Neuron (in vitro differentiated cells): Measurements from ENCODE around the gene ANKRD13C.
A peak's percentile ranks its signal among the peaks of the same experiment; 100 is the strongest.

ENCODE experiments used
- H2AFZ ChIP-seq: one replicate; pipeline ENCODE4 v1.6.1; 2013; ENCODE audit warnings: low read depth, mild to moderate bottlenecking, inconsistent platforms, low read length, moderate library complexity
- H3K27me3 ChIP-seq: one replicate; pipeline ENCODE4 v1.6.1; 2013; ENCODE audit warnings: low read length; ENCODE audit not compliant: insufficient read depth
- H3K36me3 ChIP-seq: one replicate; pipeline ENCODE4 v1.6.1; 2013; ENCODE audit warnings: low read length; ENCODE audit not compliant: insufficient read depth
- H3K4me1 ChIP-seq: one replicate; pipeline ENCODE4 v1.6.1; 2013; ENCODE audit warnings: low read length; ENCODE audit not compliant: insufficient read depth
- H3K4me3 ChIP-seq: 2 replicates; pipeline ENCODE4 v1.5.1; 2013; ENCODE audit warnings: mild to moderate bottlenecking, low read length, moderate library complexity
- H3K9me3 ChIP-seq: one replicate; pipeline ENCODE4 v1.6.1; 2013; ENCODE audit warnings: low read length

The ANKRD13C gene

DNA sequence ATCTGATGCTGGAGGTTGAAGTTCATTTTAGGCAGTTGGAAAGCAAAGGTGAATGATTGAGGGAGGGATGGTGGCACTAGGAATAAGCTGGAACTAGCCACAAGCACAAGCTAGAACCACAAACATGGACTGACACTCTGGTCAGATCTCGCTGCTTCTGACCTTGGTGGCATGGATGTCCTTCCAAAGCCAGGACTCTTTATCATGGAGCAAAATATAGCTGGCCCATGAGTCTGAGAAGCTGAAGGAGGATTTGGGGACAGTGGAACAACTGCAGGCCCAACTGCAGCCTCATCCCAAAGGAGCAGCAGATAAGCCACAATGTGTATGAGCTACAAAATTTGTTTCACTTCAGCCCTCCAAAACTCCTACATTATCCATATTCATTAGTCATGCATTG is 97.9 kb downstream of the ANKRD13C start:
- Histone ChIP-seq H3K27me3 (no peaks in the 10 kb centered on the region), H3K36me3 (peaks cover 19% of the 10 kb centered on the region), H3K4me3 (no peak overlapping the region), H2AFZ (no peak overlapping the region), H3K4me1 (no peaks in the 10 kb centered on the region), H3K9me3 (no peaks in the 10 kb centered on the region)

DNA sequence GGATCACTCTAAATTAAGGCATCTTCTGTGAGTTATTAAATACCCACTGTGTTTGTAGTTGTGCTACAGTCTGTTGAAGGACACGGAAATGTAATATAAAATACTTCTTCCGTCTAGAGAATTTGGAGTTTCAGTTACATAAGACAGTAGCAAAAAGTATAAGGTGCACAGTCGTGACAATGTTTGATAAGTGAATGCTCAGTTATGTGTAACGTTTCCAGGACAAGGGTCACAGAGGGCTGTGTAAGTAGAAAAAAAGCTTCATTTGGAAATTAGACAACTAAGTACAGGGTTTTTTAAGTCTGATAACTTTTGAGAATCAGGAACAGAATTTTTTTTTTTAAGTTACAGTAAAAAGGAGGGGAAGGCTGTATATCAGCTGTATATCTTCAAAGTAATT is 105.8 kb downstream of the ANKRD13C start:
- H2AFZ ChIP-seq: no peak overlapping the region
- H3K36me3 ChIP-seq: peaks cover 95% of the 10 kb centered on the region
- H3K4me3 ChIP-seq: no peak overlapping the region
- no peaks in the 10 kb centered on the region for H3K9me3 ChIP-seq
- no peaks in the 10 kb centered on the region for H3K4me1 ChIP-seq
- no peaks in the 10 kb centered on the region for H3K27me3 ChIP-seq

DNA sequence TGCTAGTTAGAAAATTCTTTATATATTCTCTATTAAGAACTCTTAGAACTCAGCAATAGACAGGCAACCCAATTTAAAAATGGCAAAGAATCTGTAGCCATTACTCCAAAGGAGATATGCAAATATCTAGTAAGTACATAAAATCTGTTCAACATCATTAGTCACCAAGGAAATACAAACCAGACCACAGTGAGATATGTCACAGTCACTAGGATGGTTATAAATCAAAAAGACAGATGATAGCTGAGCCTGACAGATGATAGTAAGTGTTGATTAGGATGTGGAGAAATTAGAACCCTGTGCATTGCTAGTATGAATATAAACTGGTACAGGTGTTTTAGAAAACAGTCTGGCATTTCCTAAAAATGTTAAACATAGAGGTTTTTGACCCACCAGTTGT is 106.8 kb downstream of the ANKRD13C start:
- Histone ChIP-seq H3K9me3 (no peaks in the 10 kb centered on the region), H3K4me1 (no peaks in the 10 kb centered on the region), H3K36me3 (peaks cover 100% of the 10 kb centered on the region)

GRCh38 chr1:70247122-70247521 is 107.4 kb downstream of the ANKRD13C start:
- peaks cover 100% of the 10 kb centered on the region for H3K36me3 ChIP-seq

More for the DNA sequence above, 106.8 kb downstream of the ANKRD13C start:
- no peaks in the 10 kb centered on the region for H3K27me3 ChIP-seq
- H3K4me3 ChIP-seq: no peak overlapping the region
- no peak overlapping the region for H2AFZ ChIP-seq

DNA sequence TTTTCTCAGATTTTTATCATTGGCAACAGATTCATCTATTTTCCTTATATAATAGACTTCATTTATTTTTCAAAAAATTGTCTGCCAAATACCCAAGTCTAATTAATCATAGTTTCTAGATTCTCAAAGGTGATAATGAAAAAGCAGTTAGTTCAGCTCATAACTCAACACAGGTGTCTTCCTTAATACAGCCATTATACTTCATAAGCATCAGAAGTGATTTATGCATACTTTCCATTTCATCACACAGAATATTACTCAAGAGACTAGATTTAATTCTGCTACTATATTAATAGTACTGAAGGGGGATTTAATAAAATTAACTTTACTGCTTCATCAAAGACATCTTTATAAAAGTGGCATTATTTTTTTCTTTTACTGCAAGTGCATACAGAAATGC is 114.6 kb downstream of the ANKRD13C start:
- Histone ChIP-seq H3K36me3 (peaks cover 99% of the 10 kb centered on the region), H3K27me3 (no peaks in the 10 kb centered on the region), H2AFZ (no peak overlapping the region), H3K9me3 (no peaks in the 10 kb centered on the region), H3K4me1 (no peaks in the 10 kb centered on the region), H3K4me3 (no peak overlapping the region)

More at GRCh38 chr1:70247122-70247521, 107.4 kb downstream of the ANKRD13C start:
- H3K27me3 ChIP-seq: no peaks in the 10 kb centered on the region
- no peaks in the 10 kb centered on the region for H3K4me1 ChIP-seq
- no peak overlapping the region for H2AFZ ChIP-seq
- H3K4me3 ChIP-seq: no peak overlapping the region
- no peaks in the 10 kb centered on the region for H3K9me3 ChIP-seq

DNA sequence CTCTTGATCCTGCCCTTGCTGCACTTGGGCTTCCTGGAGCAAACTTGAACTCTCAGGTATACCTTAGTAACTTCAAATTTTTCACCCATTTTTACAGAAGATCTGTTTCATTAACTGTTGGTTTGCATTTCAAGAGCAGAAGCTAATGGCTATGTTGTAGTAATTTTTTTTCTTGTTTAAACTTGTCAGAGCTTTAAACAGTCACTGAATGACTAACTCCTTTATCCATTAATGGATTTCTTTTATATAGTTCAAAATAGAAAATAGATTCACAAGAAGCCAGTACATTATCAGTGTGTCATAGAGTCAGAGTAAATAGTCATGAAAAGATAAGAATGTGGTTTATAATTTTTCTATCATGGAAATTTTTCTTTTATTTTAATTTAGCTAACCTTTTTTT is 119.8 kb downstream of the ANKRD13C start:
- peaks cover 97% of the 10 kb centered on the region for H3K36me3 ChIP-seq
- H3K4me3 ChIP-seq: no peak overlapping the region
- H3K9me3 ChIP-seq: no peaks in the 10 kb centered on the region
- no peaks in the 10 kb centered on the region for H3K4me1 ChIP-seq
- no peaks in the 10 kb centered on the region for H3K27me3 ChIP-seq
- no peak overlapping the region for H2AFZ ChIP-seq

DNA sequence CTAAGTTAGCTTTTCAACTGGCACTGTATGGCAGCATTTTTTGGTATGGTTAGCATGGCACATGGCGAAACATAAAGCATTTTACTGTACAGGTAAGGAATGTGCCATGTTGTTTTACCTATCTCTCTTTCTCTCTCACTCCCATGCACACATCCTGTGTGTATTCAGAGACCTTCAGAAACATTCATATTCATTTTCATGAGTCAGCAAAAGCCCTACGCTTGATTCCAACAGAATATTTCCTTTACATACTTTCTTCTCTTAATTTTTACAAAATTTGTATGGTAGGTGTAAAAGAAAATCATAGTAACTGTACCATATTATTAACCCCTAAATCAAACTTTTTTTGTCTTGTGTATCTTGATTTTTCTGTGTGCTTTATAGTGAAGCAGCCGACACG is 123.0 kb downstream of the ANKRD13C start:
- Histone ChIP-seq H3K36me3 (peaks cover 95% of the 10 kb centered on the region), H3K27me3 (no peaks in the 10 kb centered on the region), H3K4me1 (peaks cover 2% of the 10 kb centered on the region), H3K4me3 (no peak overlapping the region), H2AFZ (no peak overlapping the region), H3K9me3 (no peaks in the 10 kb centered on the region)

DNA sequence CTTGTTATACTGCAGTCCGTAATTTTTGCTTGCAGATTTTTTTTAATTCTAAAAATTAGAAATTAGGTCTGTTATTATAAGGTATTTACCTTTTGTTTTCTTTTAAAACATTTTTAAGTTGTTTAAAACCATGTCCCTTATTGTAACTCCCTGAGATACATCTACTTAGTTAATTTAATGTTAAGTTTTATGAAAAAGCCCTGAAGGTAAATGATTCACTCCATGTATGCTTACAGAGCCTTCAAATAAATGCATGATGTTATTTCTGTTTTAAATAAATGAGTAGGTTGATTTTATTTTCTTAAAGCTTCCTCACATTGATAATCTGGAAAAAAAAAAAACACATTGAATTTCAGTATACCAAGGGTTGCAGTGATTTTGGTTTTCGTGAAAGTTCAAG is 125.9 kb downstream of the ANKRD13C start:
- Histone ChIP-seq H3K4me3 (no peak overlapping the region), H3K27me3 (no peaks in the 10 kb centered on the region), H3K4me1 (peaks cover 7% of the 10 kb centered on the region), H2AFZ (no peak overlapping the region), H3K36me3 (peaks cover 88% of the 10 kb centered on the region), H3K9me3 (no peaks in the 10 kb centered on the region)

GRCh38 chr1:70227439-70227838 is 127.1 kb downstream of the ANKRD13C start:
- peaks cover 19% of the 10 kb centered on the region for H3K4me1 ChIP-seq
- H3K36me3 ChIP-seq: peaks cover 88% of the 10 kb centered on the region
- H2AFZ ChIP-seq: no peak overlapping the region
- H3K9me3 ChIP-seq: no peaks in the 10 kb centered on the region
- H3K4me3 ChIP-seq: no peak overlapping the region
- H3K27me3 ChIP-seq: no peaks in the 10 kb centered on the region

DNA sequence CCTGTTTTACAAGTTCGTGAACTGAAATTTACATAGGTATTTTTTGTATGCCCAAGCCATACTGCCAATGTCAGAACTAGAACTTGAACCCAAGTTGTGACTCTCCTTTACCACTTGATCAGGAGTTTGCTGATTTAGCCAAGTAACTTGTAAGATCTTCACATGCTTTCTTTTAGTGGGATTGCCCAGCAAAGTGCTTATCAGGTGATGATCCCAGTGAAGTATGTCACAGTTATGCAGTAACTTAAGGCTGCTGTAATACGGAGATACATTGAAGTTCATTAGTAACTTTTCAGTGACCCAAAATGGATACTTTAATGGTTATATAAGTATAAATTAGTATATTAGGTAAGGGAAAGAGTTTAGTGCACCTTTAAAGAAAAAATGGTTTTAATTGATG is 129.6 kb downstream of the ANKRD13C start:
- no peaks in the 10 kb centered on the region for H3K9me3 ChIP-seq
- no peaks in the 10 kb centered on the region for H3K27me3 ChIP-seq
- no peak overlapping the region for H3K4me3 ChIP-seq
- peaks cover 65% of the 10 kb centered on the region for H3K36me3 ChIP-seq
- no peak overlapping the region for H2AFZ ChIP-seq
- H3K4me1 ChIP-seq: peaks cover 29% of the 10 kb centered on the region

GRCh38 chr1:70222716-70223235 is 131.7 kb downstream of the ANKRD13C start:
- Histone ChIP-seq H3K4me3 (peak overlapping the region; percentile 91), H2AFZ (no peak overlapping the region), H3K36me3 (peaks cover 46% of the 10 kb centered on the region), H3K4me1 (peaks cover 29% of the 10 kb centered on the region), H3K9me3 (no peaks in the 10 kb centered on the region), H3K27me3 (no peaks in the 10 kb centered on the region)

DNA sequence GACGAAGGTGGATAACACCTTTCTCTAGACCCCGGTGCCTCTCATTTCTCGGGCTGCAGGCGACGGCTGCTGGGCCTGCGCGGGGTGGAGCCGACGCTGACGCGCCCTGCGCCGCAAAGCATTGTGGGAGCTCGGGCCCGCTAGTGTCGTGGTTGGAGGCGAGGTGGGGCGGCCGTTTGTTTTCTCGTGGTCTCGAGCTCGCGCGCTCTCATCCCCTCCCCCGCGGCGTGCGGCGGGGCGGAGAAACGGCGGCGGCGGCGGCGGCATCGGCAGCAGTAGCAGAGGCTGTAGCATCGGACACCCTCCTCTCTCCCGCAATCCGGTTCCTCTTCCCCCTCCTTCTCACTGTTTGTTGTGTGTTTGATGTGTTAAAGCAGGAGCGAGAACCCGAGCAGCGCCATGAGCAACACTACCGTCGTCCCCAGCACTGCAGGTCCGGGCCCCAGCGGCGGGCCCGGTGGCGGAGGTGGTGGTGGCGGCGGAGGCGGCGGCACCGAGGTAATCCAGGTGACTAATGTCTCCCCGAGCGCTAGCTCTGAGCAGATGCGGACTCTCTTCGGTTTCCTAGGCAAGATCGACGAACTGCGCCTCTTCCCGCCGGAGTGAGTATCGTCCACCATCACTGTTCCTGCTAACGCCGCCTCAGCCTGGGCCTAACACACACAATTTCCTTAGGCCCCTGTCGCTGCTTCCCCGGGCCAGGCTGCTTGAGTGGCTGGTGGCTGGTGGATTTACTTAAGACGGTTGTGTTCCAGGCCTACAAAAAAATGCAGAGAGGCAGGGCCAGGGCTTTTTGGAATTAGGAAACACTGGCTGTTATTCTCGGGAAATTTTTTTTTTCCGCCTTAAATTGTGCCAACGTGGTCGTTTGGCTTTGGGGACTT is 133.0 kb downstream of the ANKRD13C start, which contains the start of gene SRSF11:
SRSF11 (plus strand) TSS at position 143 of the 884 bp plus-strand sequence; CDS start at position 400, 257 bp downstream.
- peaks cover 39% of the 10 kb centered on the region for H3K36me3 ChIP-seq
- no peaks in the 10 kb centered on the region for H3K27me3 ChIP-seq
- H3K9me3 ChIP-seq: no peaks in the 10 kb centered on the region
- peak within 1 kb of the TSS; percentile 91 for H3K4me3 ChIP-seq
- H2AFZ ChIP-seq: peak within 1 kb of the TSS; percentile 69
- peaks cover 27% of the 10 kb centered on the region for H3K4me1 ChIP-seq

GRCh38 chr1:70220517-70221237 is 133.8 kb downstream of the ANKRD13C start:
- Histone ChIP-seq H3K9me3 (no peaks in the 10 kb centered on the region), H3K4me3 (peak overlapping the region; percentile 91), H3K36me3 (peaks cover 45% of the 10 kb centered on the region), H3K4me1 (peaks cover 27% of the 10 kb centered on the region), H2AFZ (peak overlapping the region; percentile 69), H3K27me3 (no peaks in the 10 kb centered on the region)
